MM.1S (cell line): ENCODE results near the gene NOXA1.

Source experiments
- DNase-seq: peaks from one replicate; pipeline ENCODE4 v3.0.0-alpha.2; 2015
- H2AFZ ChIP-seq: fragments of 300-600 bp; sonication (generic); 2 replicates; pipeline ENCODE4 v1.6.0; 2016; ENCODE audit warnings: antibody characterized with exemption, low read length
- H3F3A ChIP-seq: fragments of 300-600 bp; sonication (generic); 2 replicates; pipeline ENCODE4 v1.6.1; 2016; ENCODE audit warnings: mild to moderate bottlenecking, antibody characterized with exemption, low read length, moderate library complexity, mixed read lengths; ENCODE audit not compliant: insufficient read depth
- H3K27ac ChIP-seq: fragments of 300-600 bp; sonication (generic); 2 replicates; pipeline ENCODE4 v1.5.1; 2016; ENCODE audit warnings: mild to moderate bottlenecking, low read length
- H3K27me3 ChIP-seq: fragments of 300-600 bp; sonication (generic); replicated peaks from 2 replicates; pipeline ENCODE4 v1.6.0; 2016; ENCODE audit warnings: low read length; ENCODE audit not compliant: insufficient read depth
- H3K36me3 ChIP-seq: fragments of 300-600 bp; sonication (generic); replicated peaks from 2 replicates; pipeline ENCODE4 v1.6.1; 2016; ENCODE audit warnings: mild to moderate bottlenecking, low read length, mixed read lengths; ENCODE audit not compliant: insufficient read depth
- H3K4me1 ChIP-seq: fragments of 300-600 bp; sonication (generic); 2 replicates; pipeline ENCODE4 v1.6.1; 2016; ENCODE audit warnings: low read length, mixed read lengths
- H3K4me2 ChIP-seq: fragments of 300-600 bp; sonication (generic); 2 replicates; pipeline ENCODE4 v1.6.0; 2016; ENCODE audit warnings: low read depth, low read length
- H3K4me3 ChIP-seq: fragments of 300-600 bp; sonication (generic); 2 replicates; pipeline ENCODE4 v1.5.1; 2016; ENCODE audit warnings: low read length, mixed read lengths
- H3K79me2 ChIP-seq: fragments of 300-600 bp; sonication (generic); 2 replicates; pipeline ENCODE4 v1.6.1; 2016; ENCODE audit warnings: mixed run types, low read length, mixed read lengths
- H3K9ac ChIP-seq: fragments of 300-600 bp; sonication (generic); 2 replicates; pipeline ENCODE4 v1.6.1; 2016; ENCODE audit warnings: low read length, mixed read lengths
- H3K9me2 ChIP-seq: fragments of 300-600 bp; sonication (generic); replicated peaks from 2 replicates; pipeline ENCODE4 v1.6.1; 2016; ENCODE audit warnings: mild to moderate bottlenecking, low read length, mixed read lengths; ENCODE audit not compliant: insufficient read depth
- H3K9me3 ChIP-seq: fragments of 300-600 bp; sonication (generic); replicated peaks from 2 replicates; pipeline ENCODE4 v1.6.1; 2016; ENCODE audit warnings: mild to moderate bottlenecking, low read length, mixed read lengths; ENCODE audit not compliant: insufficient read depth
- H4K20me1 ChIP-seq: fragments of 300-600 bp; sonication (generic); 2 replicates; pipeline ENCODE4 v1.6.1; 2016; ENCODE audit warnings: mild to moderate bottlenecking, low read length, moderate library complexity, mixed read lengths; ENCODE audit not compliant: insufficient read depth
- EZH2 ChIP-seq: fragments of 300-600 bp; sonication (generic); optimal IDR thresholded peaks from 2 replicates; pipeline ENCODE3; 2017; ENCODE audit warnings: low read depth, mild to moderate bottlenecking, antibody characterized with exemption, low read length, mixed read lengths
- EZH2phosphoT487 ChIP-seq: fragments of 300-600 bp; sonication (generic); IDR thresholded peaks from 2 replicates; pipeline ENCODE4 v1.6.1; 2018; ENCODE audit warnings: antibody characterized with exemption, low read length
- TF ChIP-seq, protein P1 (sequence below): fragments of 300-600 bp; sonication (generic); IDR thresholded peaks from 2 replicates; pipeline ENCODE4 v1.5.1; 2016; ENCODE audit warnings: antibody characterized with exemption, low read length, mixed read lengths

The NOXA1 gene

DNA sequence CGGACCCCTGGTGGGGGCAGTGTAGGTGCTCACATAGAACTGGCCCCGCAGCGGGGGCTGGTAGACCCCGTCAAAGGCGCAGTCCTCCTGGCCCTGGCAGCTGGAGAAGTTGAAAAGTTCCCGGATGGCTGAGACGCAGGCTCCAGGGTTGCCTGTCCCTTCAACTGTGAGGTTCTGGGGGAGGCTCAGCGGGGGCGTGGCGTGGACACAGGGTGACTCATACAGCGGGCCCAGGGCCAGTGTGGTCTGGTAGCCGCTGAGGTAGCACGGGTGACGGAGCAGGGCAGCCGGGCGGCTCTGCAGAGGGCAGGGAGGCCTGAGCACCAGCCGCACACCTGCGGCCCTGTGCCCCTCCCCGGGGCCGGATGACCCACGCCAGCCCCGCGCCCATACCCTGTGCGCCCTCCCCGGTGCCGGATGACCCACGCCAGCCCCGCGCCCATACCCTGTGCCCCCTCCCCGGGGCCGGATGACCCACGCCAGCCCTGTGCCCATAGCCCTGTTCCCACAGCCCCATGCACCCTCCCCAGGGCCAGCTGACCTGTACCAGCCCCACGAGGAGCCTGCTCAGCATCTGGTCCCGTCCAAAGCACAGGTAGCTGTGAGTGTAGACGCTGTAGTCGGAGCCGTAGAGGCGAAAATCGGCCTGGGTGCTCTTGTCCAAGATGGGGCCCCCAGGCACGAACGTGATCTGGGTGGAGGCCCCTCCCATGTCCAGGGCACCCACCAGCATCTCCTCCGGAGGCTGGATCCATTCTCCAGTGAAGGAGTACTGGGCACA, 13.0 kb downstream of the NOXA1 start:
- H3K9me3 ChIP-seq: no peaks in the 10 kb centered on the region
- H3F3A ChIP-seq: no peaks in the 10 kb centered on the region
- peaks cover 82% of the 10 kb centered on the region for H3K27me3 ChIP-seq
- no peaks in the 10 kb centered on the region for H3K79me2 ChIP-seq
- no peaks in the 10 kb centered on the region for H4K20me1 ChIP-seq
- no peaks in the 10 kb centered on the region for H3K4me1 ChIP-seq
- no peak for DNase-seq
- H3K36me3 ChIP-seq: no peaks in the 10 kb centered on the region
- no peak overlapping the region for H3K4me2 ChIP-seq
- no peaks in the 10 kb centered on the region for H3K9me2 ChIP-seq
- H3K27ac ChIP-seq: no peak overlapping the region
- no peak overlapping the region for H3K4me3 ChIP-seq
- H3K9ac ChIP-seq: no peak overlapping the region
- no peak for TF ChIP-seq EZH2
- no peak for TF ChIP-seq EZH2phosphoT487
- TF ChIP-seq, protein P1, sequence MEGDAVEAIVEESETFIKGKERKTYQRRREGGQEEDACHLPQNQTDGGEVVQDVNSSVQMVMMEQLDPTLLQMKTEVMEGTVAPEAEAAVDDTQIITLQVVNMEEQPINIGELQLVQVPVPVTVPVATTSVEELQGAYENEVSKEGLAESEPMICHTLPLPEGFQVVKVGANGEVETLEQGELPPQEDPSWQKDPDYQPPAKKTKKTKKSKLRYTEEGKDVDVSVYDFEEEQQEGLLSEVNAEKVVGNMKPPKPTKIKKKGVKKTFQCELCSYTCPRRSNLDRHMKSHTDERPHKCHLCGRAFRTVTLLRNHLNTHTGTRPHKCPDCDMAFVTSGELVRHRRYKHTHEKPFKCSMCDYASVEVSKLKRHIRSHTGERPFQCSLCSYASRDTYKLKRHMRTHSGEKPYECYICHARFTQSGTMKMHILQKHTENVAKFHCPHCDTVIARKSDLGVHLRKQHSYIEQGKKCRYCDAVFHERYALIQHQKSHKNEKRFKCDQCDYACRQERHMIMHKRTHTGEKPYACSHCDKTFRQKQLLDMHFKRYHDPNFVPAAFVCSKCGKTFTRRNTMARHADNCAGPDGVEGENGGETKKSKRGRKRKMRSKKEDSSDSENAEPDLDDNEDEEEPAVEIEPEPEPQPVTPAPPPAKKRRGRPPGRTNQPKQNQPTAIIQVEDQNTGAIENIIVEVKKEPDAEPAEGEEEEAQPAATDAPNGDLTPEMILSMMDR: no peak
- no peak overlapping the region for H2AFZ ChIP-seq

DNA sequence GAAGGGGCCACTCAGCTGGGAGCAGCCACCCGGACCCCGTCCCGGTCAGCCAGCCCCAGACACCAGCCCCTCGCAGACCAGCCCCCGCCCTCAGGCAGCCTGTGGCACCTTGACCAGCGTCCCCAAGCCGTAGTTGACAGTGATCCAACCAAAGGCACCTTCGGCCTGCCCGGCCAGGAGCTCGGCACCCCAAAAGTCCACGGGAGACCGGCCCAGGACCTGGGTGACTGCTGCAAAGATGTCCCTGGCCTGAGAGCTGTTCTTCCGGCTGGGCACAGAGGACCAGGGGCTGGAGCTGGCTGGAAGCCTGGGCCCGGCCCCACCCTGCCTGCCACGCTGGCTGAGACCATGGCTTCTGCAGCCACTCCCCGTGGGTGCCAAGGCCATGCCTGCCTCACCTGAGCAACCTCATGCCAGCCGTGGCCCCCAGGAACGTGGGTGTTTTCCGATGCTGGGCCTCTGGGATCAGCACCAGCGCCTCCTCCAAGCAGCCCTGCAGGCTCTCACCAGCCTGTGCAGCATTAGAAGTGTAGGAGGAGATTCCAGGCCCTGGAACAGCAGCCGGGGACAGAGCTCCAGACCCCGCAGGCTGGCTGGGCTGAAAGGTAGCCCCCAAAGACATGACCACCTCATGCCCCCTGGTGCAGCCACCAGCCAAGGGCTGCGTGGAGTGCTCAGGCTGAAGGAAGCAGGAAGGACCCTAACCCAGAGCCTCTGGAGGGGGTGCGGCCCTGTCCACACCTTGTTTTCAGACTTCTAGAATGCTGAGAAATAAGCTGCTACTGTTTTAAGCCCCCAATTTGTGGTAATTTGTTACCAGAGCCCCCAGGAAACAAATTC, 13.8 kb downstream of the NOXA1 start:
- no peaks in the 10 kb centered on the region for H3K4me1 ChIP-seq
- peaks cover 76% of the 10 kb centered on the region for H3K27me3 ChIP-seq
- H3K79me2 ChIP-seq: no peaks in the 10 kb centered on the region
- 0 out of 2 replicates have a peak, but pooled peaks cover 2% of the 10 kb centered on the region for H3F3A ChIP-seq
- H2AFZ ChIP-seq: no peak overlapping the region
- no peaks in the 10 kb centered on the region for H3K9me2 ChIP-seq
- no peak for TF ChIP-seq EZH2
- no peak for TF ChIP-seq EZH2phosphoT487
- TF ChIP-seq, protein P1: no peak
- no peak overlapping the region for H3K4me2 ChIP-seq
- no peaks in the 10 kb centered on the region for H3K36me3 ChIP-seq
- H3K9ac ChIP-seq: no peak overlapping the region
- no peak overlapping the region for H3K27ac ChIP-seq
- H3K4me3 ChIP-seq: no peak overlapping the region
- no peak for DNase-seq
- H4K20me1 ChIP-seq: no peaks in the 10 kb centered on the region
- no peaks in the 10 kb centered on the region for H3K9me3 ChIP-seq

DNA sequence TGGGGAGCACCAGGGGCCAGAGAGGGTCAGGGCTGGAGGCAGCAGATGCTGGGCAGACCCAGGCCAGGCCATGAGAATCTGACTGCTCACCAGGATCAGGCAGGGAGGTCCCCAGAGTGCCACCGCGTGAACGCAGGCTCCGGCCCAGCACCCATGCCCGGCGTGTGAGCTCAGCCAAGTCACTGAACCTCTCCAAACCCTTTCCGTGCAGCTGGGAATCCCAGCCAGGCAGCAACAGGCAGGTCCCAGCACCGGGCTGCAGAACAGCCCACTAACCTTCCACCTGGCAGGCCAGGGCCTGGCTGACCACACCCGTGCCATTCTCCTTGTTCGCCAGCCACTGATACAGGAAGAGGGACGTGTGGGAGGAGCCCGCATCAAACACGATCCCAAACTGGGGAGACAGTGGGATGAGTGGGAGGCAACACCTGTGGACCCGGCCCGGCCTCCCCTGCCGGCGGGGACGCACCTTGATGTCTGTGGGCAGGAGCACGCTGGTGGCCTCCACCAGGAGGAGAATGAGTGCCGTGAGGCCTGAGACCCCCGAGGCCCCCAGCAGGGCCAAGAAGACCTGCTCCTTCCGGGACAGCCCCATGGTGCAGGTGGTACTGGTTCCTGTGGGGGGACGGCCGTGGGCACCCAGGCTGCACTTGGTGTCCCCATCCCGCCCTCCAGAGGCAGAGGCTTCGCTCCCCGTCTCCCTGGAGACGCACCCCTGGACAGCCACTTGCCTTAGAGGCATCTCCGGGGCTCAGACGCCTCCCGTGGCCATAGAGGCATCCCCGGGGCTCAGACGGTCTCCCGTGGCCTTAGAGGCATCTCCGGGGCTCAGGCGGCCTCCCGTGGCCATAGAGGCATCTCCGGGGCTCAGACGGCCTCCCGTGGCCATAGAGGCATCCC, 14.7 kb downstream of the NOXA1 start:
- Histone ChIP-seq H3K27me3 (peaks cover 77% of the 10 kb centered on the region), H4K20me1 (no peaks in the 10 kb centered on the region), H3K9ac (no peak overlapping the region), H3K4me2 (no peak overlapping the region), H3K4me1 (no peaks in the 10 kb centered on the region), H2AFZ (no peak overlapping the region), H3F3A (0 out of 2 replicates have a peak, but pooled peaks cover 5% of the 10 kb centered on the region), H3K27ac (no peak overlapping the region), H3K36me3 (no peaks in the 10 kb centered on the region), H3K9me2 (no peaks in the 10 kb centered on the region), H3K4me3 (no peak overlapping the region), H3K9me3 (no peaks in the 10 kb centered on the region), H3K79me2 (no peaks in the 10 kb centered on the region)
- DNase-seq: no peak
- no peak for TF ChIP-seq EZH2phosphoT487
- TF ChIP-seq, protein P1: no peak
- TF ChIP-seq EZH2: no peak
